ENCODE data around the gene MAPK8IP3.

The MAPK8IP3 gene

DNA sequence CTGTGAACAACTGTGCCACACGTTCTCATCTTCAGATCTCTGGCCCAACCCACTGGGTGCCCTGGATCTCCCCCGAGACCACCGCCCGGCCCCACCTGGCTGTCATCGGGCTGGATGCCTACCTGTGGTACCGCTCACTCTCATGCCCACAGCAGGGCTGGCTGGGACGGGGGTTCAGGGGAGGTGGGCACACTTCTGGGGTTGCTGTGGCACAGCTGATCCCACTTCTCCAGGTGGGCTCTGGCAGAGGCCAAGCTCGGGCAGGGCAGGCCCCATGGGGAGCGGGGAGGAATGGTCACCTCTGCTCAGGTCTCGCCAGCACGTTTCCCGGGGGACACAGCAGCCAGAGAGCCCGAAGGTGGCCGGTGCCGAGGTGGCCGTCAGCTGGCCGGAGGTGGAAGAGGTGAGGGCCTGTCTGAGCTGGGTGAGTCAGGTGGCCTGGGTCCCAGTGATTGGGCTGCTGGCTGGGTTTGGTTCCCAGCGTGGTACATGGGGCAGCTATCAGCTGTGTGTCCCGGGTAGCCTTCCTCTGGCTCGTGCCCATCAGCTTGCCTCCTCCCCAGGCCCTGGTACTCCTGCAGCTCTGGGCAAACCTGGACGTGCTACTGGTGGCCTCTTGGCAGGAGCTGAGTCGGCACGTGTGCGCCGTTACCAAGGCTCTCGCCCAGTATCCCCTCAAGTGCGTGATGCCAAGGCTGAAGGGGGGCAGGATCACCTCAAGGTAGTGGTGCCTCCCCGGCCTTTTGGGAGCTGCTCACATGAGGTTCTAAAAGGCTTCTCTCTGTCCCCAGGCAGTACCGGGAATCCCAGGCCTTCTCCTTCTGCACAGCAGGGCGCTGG, 69.2 kb downstream of the MAPK8IP3 start:
- DNase-seq (ENCODE audit: low spot score), result no peak

DNA sequence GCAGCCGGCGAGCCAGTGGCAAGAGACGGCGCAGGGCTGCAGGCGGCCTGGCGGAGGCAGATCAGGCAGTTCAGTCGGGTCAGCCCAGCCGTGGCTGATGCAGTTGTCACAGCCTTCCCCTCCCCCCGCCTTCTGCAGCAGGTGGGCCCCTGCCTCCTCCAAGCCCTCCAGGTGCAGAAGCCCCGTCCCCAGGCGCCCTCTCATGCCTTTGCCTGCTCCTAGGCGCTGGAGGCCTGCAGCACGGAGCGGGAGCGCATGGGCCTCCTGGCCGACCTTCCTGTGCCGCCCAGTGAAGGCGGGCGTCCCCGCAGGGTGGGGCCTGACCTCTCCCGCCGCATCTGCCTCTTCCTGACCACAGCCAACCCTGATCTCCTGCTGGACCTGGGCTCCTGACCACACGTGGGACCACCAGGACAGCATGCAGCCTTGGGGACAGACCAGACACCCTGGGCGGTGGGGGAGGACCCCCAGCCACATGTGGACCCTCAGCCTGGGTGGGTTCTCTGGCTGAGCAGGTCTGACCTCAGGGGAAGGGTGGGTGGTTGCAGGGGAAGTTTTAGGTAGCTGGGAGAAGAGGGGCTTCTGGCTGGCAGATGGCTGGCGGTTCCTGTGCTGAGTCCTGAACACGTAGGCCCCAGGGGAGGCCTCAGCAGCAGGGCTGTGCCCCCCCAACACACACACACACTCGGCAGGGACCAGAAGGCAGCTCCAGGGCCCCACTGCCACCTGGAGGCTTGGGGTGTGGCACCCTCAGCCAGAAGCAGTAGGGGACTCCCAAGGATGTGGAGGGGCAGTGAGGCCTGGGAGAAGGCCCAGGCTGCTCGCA, 70.1 kb downstream of the MAPK8IP3 start:
- DNase-seq (ENCODE audit: low spot score), result no peak

DNA sequence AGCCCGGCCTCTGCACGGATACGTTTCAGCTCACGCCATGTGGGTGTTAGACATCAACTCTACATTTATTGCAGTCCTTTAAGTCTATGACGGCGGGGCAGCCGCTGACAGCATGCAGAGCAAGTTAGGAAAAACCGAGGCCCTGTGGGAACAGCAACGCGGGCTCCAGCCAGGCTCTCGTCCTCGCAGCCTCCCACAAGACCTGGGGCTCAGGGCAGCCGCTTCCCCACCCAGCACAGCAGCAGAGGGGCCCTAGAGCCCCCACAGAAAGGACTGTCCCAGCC, 70.6 kb downstream of the MAPK8IP3 start:
- DNase-seq (ENCODE audit: low spot score), result no peak

DNA sequence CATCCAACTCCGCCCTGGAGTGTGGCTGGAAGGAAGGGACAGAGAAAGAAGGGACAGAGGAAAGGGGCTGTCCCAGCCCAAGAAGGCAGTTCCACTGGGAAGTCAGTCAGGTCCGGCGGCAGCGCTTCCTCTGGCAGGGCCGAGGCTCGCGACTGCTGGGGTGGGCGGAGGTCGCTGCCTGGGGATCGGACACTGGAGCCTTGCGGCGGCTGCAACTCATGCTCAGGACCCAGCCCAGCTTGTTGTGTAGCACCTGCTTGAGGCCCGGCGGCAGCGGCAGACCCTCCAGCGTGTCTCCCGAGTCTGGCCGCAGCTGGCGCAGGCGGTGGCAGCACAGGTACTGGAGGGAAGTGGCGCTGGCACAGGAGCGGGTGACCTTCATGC, 71.0 kb downstream of the MAPK8IP3 start:
- DNase-seq (ENCODE audit: low spot score), result no peak

DNA sequence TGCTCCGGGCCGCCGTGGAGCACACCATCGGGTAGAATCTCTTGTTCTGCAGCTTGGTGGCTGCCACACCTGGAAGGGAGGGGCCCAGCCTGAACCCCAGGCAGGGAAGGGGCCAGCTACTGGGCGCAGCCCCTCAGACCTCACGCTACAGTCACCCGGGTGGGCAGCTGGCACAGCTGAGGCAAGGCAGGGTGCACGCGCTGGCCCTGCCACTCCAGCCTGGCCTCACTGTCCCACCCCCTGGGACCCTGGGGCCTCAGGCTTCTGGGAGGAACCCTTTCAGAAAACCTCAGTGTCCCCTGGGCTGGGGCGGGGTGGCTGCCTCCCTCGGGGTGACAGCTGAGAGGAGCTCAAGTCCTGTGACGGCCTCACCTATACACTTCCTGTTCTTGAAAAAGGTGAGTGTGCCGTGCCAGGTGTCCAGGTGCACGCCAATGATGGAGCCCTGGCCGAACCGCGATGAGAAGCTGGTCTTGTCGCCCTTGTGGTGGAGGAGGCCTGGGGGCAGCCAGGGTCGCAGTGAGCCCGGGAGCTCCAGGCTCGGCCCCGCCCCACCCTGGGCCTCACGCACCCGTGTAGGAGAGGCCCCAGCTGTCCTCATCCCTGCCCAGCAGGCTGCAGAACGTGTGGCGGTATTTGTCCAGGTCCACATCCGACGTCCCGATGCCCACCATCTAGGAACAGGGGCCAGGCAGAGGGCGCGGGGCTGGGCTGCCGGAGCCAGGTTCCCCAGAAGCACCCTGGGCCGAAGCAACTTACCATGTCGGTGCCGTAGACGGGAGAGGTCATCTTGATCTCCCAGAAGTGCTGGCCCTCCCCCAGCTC, 71.6 kb downstream of the MAPK8IP3 start:
- no peak for DNase-seq (ENCODE audit: low spot score)

DNA sequence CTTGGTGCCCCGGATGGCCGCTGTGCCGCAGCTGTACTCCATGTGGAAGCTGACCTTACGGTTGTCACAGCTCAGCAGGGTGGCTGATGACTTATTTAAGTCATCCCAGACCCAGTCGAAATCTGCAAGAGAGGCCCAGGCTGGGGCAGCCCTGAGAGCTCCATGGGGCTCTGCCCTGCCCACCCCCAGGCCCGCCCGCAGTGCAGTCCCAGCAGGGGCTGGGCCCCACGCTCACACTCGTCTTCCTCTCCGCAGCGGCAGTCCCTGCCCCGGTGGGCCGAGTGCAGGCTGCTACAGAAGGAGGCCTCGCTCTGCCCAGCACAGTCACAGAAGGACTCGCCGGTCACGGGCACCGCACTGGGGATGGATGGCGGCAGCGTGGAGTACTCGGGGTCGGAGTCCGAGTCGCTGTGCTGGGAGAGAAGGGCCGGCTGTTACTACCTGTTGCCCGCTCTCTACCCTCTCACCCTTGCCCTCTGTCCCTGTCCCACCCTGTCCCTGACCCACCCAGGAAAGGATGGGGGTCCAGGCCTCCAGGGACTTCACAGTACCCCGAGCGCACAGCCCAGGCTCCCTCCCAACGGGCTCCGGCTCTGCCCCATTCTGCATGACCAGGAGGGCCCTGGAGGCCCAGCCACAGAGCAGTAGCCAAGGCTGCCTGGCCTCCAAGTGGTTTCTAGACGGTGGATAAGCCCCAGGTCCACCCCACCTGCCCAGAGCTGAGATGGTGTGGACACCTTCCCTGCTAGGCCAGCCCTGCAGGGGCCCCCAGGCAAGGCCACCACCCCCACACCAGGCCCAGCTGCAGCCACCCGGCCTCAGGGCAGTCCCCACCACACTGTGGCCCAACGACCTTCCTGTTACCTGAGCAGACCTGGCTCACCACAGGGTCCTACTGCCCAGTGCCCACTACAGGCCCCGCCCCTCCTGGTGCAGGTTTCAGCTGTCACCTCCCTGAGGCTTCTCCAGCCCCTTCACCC, 72.5 kb downstream of the MAPK8IP3 start:
- no peak for DNase-seq (ENCODE audit: low spot score)

DNA sequence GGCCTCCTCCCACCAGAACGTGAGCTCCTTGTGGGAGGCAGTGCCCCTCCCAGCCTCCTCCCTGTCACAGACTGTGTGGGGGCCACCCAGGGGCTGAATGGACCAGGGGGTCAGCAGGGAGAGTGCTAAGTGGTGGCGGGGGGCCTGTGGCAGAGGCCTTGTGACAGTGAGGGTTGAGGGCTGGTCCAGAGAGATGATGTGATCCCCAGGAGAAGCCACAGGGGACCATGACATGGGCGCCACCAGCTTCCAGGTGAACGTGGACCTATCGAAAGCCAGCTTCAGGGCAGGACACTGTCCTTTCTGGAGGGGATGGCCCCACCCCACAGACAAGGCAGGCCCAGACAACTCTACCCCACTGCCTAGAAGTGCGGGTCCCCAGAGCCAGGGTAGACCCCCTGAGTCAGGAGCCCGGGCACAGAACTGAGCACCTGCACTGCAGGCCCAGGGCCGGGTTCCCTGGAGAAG, 73.3 kb downstream of the MAPK8IP3 start:
- DNase-seq (ENCODE audit: low spot score), result no peak

DNA sequence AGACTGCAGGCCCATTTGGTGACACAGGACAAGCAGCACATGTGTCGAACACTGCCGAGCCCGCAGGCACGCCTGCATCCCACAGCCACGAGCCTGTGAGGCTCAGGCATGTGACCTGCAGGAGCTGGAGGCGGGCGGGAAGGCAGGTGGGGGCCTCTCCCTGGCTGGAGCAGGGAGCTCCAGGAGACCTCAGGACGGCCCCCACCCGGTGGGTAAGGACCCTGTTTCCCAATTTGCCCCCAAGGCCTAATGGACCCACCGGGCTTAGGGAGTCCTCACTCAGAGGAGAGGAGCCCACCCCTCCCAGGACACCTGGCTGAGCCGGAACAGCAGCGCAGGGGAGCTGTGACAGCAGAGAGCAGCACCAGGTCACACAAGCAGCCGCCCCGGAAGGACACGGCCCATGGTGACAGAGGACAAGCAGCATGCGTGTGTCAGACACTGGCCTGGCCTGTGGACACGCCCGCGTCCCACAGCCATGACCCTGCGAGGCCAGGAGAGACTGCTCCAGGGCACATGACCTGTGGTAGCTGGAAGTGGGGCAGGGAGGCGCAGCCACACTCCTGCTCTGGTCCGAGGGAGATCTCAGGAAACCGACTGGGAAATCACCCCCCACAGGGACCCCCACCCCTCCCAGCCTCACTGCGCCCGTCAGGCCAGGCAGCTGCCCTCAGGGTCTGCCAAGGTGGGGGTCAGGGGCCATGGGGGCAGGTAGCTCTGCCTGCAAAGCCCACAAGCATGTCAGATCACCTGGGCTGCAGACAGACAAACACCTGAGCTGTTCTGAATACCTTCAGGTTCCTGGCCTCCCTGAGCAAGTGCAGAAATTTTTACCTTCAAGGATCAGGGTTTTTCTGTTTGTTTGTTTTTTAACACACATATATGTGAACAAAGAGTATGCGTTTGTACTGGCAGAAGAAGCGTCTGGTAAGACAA, 74.0 kb downstream of the MAPK8IP3 start:
- no peak for DNase-seq (ENCODE audit: low spot score)

DNA sequence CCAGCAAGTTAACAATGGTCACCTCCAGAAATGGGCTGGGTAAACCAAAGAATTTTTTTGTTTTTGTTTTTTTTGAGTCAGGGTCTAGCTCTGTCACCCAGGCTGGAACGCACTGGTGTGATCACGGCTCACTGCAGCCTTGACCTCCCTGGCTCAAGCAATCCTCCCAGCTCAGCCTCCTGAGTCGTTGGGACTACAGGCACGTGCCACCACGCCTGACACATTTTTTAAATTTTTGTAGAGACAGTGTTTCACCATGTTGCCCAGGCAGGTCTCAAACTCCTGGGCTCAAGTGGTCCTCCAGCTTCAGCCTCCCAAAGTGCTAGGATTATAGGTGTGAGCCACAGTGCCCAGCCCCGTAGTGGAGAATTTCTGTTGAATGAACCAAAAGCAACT, 74.7 kb downstream of the MAPK8IP3 start:
- no peak for DNase-seq (ENCODE audit: low spot score)

DNA sequence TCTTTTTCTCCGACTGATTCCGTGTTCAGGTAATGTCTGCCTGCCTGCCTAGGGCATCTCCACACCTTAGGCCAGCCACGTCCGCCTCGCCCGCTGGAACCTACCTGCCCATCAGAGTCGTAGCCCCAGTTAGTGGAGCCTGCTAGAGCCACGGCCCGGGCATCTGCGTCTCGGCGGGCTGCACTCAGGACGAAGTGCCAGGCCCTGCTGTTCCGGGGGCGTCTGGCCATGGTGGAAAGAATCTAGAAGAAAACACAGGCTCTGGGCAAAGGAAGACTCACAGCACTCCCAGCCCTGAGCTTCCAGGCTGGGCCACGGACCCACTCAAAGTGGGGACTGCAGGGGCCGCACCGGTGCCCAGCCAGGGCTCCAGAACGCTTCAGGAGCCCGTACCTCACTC, 75.3 kb downstream of the MAPK8IP3 start:
- DNase-seq (ENCODE audit: low spot score), result no peak

DNA sequence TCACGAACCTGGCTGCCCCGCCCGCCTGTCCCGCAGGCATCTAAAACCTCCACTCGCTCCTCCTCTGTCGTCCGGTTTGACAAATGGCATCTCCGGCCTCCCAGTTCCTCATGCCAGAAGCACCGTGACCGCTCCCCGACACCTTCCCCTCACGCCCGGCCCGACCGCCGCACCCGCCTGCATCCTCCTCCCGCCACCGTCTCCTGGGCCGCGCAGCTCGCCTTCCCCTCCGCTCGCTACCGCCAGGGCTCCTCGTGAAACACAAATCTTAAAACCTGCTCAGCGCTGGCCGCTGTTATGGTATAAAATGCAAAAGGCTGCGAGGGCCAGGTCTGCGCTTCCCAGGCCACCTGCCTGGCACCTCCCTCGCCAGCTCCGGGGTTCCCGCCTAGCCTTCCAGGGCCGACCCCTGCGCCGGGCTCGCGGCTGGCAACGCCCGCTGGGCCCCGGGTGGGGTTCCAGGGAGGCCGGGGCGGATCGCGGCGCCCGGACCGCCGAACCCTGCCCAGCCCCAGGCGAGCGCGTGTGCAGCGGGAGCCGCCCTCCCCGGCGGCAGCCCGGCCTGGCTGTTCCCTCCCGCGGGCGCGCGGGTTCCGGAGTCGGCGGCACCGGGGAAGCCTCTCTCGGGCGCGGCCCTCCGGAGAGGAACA, 75.9 kb downstream of the MAPK8IP3 start:
- DNase-seq (ENCODE audit: low spot score), result peak; percentile 22

DNA sequence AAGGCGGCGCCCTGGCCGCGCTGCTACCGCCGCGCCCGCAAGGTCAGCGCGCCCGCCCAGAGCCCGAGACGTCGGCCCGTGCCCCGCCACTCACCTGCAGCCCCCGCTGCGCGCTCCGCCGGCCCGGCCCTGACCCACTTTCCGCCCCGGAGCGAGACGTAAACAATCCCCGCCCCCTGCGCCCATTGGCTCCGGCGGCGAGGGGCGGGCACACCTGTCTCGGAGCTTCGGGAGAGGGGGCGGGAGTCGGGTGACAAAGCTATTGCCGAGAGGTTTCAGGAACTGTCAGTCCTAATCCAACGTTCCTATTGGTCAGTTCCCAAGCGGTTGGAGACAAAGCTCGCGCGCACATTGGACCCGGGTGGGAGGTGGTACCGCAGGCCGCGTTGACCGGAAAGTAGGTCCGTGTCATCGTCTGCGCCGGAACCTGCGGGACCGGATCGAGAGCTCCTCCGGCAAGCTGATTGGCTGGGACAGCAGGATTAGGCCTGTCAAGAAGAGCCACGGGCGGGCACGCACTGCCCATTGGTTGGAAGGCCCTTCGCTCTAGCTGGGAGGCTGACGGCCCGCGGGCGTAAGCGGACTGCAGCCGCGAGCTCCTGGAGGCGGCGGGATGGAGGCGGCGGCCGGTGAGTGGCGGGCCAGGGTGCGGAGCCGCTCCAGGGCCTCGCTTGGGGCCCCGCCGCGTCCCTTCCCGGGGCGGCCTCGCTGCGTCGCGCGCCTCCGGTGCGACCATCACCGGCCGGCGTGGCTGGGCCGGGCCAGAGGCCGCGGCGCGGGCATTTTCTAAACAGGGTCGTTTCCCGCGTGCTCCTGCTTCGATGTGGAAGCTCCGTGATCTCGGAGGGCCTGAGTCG, 76.6 kb downstream of the MAPK8IP3 start, which contains the start of the genes NUBP2 and SPSB3:
Gene NUBP2, plus strand, starts transcription at position 553 of the 857 bp plus-strand sequence. Its CDS starts 61 bp downstream, at position 614.
Gene SPSB3, minus strand, starts transcription at position 164 of the 857 bp plus-strand sequence. CDS start 1,088 bp downstream, outside the sequence.
- DNase-seq (ENCODE audit: low spot score), result peak; percentile 100

DNA sequence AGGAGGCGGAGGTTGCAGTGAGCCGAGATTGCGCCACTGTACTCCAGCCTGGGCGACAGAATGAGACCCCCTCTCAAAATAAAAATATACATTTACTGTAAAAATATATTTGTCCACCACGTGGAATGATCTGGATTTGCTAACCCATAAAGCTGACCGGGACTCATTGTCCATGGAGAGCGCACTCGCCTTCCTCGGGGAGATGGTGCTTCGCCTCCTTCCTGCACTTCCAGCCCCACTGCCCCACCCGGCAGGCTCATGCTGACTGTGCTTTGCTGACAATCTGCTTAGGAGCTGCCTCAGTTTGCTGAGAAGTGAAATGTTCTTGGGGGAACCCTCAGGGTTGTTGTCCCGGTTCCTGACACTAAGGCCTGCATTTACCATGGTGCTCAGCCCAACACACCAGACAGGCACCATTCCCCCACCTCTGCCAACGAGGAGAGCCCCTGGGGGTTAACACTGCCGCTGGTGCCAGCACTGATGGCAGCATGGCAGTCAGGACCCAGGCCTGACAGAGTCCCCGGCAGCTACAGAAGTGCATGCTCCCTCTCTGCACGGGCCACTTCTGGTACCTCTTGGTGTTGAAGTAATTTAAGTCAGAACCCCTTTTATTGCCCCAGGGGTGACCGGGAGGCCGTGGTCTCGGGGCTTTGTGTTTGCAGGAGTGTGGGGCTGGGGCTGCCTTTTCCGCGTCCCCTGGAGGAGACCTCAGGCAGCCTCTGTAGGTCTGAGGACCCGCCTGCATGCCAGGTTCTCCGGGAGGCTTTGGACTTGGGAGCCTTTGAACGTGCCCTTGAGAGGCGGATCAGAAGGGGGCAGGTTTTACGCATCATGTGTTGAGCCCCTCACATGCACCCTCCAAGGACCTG, 79.2 kb downstream of the MAPK8IP3 start:
- no peak for DNase-seq (ENCODE audit: low spot score)

DNA sequence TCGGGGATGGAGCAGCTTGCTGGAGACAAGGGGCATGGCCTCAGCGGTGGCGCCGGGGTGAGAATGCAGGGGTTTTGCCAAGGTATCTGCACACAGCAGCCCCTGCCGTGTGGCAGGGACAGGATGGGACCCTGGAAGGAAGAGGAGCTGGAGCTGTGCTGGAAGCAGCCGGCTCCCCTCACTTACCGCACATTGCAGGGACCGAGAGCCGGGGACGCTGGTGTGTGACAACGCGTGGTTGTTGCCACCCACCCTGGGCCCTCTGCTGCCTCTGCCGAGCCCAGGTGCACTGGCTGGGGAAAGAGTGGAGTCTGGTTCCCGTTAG, 79.8 kb downstream of the MAPK8IP3 start:
- no peak for DNase-seq (ENCODE audit: low spot score)

DNA sequence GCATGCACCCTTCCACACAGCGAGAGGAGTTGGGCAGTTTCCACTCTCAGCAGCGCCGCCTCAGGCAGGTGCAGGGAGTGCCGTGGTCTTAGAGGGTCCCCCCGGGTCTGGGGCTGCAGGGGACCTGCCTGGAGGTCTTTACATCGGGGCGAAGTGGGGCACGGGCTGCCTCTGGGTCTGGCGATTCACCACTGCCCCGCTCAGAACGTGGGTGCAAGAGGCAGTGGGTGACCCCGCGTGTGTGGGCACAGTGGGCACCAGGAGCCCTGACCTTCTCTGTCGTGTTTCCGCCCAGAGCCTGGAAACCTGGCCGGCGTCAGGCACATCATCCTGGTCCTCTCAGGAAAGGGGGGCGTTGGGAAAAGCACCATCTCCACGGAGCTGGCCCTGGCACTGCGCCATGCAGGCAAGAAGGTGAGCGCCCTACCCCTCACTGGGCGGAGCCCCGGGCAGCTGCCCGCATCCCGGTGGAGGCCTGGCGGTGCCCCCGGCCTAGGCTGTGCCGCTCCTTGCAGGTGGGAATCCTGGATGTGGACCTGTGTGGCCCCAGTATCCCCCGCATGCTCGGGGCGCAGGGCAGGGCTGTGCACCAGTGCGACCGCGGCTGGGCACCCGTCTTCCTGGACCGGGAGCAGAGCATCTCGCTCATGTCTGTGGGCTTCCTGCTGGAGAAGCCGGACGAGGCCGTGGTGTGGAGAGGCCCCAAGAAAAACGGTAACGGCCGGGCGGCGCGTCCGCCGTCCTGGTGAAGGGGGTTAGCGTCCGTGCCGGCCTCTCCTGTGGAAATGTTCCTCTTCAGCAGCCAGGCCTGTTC, 80.5 kb downstream of the MAPK8IP3 start:
- no peak for DNase-seq (ENCODE audit: low spot score)

DNA sequence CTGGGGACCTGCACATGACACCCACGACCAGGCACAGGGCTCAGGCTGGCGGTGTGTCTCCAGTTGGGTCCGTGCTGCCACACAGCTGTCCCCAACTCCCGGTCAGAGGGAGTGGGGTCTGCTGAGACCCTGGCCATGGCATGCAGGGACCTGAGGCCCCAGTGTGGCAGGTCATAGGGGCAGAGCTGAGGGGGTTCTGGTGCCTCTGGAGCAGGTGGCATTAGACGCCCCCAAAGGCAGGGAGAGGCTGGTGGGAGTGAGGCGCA, 81.0 kb downstream of the MAPK8IP3 start:
- no peak for DNase-seq (ENCODE audit: low spot score)

Data from CD4-positive, alpha-beta T cell treated with Interleukin-2 at 100 ng/mL for 4 hours (primary cell).